GM21619 (cell line): Measurements from ENCODE around the gene NPVF.

ENCODE experiments used
- ATAC-seq: cut with Tn5 transposase; IDR thresholded peaks from one replicate; pipeline ENCODE4 v1.9.1; 2021; ENCODE audit not compliant: unreplicated experiment

The NPVF gene

DNA sequence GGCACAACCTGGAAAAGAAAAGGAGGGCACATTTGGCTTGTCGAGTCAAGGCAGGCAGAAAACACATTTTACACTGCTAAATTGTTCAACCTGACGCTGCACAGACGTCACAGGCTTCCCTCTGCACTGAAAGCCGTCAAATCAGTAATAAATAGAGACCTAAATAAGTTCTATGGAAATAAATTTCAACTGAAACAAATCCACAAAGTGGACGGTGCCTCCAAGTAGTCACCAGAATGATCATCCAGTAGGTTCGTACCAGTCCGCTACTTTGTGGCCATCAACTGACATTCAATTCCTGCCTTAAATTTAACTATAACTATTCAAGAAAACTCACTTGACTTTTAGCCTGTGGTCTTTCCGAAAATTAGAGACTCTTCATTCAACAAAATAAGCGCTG, 49.0 kb downstream of the NPVF start:
- no peak for ATAC-seq
